Measurements from ENCODE around the gene PVALEF.

DNA sequence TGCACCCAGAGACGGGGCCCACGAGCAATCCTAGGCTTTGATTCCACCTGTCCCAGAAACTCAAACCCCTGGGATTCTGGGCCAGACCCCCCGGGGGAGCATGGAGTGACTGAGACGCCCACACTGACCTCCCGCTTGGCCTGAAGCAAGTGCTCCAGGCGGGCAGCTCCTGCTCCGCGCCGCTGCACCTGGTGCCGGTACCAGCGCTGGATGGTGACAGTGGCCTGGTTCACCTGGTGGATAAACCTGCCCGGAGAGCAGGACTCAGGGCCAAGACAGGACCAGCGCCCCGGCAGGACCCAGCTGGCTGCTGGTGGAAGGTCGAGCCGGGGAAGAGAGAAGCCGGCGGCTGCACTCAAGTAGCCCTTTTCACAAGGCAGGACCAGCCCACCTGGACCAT, 34.9 kb downstream of the PVALEF start:
- TF ChIP-seq, protein P1, sequence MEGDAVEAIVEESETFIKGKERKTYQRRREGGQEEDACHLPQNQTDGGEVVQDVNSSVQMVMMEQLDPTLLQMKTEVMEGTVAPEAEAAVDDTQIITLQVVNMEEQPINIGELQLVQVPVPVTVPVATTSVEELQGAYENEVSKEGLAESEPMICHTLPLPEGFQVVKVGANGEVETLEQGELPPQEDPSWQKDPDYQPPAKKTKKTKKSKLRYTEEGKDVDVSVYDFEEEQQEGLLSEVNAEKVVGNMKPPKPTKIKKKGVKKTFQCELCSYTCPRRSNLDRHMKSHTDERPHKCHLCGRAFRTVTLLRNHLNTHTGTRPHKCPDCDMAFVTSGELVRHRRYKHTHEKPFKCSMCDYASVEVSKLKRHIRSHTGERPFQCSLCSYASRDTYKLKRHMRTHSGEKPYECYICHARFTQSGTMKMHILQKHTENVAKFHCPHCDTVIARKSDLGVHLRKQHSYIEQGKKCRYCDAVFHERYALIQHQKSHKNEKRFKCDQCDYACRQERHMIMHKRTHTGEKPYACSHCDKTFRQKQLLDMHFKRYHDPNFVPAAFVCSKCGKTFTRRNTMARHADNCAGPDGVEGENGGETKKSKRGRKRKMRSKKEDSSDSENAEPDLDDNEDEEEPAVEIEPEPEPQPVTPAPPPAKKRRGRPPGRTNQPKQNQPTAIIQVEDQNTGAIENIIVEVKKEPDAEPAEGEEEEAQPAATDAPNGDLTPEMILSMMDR (IDR thresholded peaks at IDR 0.05): no peak
- no peak for TF ChIP-seq POLR2A (IDR thresholded peaks at IDR 0.05)

All from heart left ventricle (tissue), 13 donors.